ENCODE measurements around the gene GNG12.

The GNG12 gene

GRCh38 chr1:67719329-67720196 lies 113.7 kb downstream of the GNG12 start:
- in situ Hi-C loops (cut with MboI; ENCODE audit: low pct_unique_long_range_greater_than_20kb, low sequenced_read_pairs, unreplicated experiment), result no loop called here
- TF ChIP-seq CTCF (IDR thresholded peaks at IDR 0.05; ENCODE audit: extremely low read depth, insufficient read depth, missing control alignments), result no peak
- no peak for DNase-seq (ENCODE audit: low spot score)

DNA sequence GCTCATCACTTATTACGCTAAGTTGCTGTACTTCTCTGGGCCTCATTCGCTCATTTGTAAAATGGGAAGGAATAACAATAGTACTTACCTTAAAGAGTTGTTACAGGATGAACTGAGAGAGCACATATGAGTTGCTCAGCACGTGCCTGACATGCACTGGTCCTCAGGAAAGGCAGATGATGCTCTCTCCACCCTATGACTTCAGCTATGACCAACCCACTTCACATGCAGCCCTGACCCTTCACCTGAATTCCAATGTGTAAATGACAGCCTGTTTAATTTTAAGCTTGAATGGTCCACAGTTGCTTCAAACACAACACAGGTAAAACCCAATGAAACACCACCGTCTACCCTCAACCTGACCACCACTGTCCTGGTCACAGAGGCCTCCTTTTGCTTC lies 115.4 kb downstream of the GNG12 start:
- in situ Hi-C loops (cut with MboI; ENCODE audit: low pct_unique_long_range_greater_than_20kb, low sequenced_read_pairs, unreplicated experiment), result no loop called here
- DNase-seq (ENCODE audit: low spot score), result no peak
- no peak for TF ChIP-seq CTCF (IDR thresholded peaks at IDR 0.05; ENCODE audit: extremely low read depth, insufficient read depth, missing control alignments)

GRCh38 chr1:67716800-67717199 lies 116.5 kb downstream of the GNG12 start:
- DNase-seq (ENCODE audit: low spot score), result no peak
- TF ChIP-seq CTCF (IDR thresholded peaks at IDR 0.05; ENCODE audit: extremely low read depth, insufficient read depth, missing control alignments), result no peak
- in situ Hi-C loops (cut with MboI; ENCODE audit: low pct_unique_long_range_greater_than_20kb, low sequenced_read_pairs, unreplicated experiment), result no loop called here

GRCh38 chr1:67715819-67716218 lies 117.4 kb downstream of the GNG12 start:
- in situ Hi-C loops (cut with MboI; ENCODE audit: low pct_unique_long_range_greater_than_20kb, low sequenced_read_pairs, unreplicated experiment), result no loop called here
- no peak for TF ChIP-seq CTCF (IDR thresholded peaks at IDR 0.05; ENCODE audit: extremely low read depth, insufficient read depth, missing control alignments)
- DNase-seq (ENCODE audit: low spot score), result no peak

DNA sequence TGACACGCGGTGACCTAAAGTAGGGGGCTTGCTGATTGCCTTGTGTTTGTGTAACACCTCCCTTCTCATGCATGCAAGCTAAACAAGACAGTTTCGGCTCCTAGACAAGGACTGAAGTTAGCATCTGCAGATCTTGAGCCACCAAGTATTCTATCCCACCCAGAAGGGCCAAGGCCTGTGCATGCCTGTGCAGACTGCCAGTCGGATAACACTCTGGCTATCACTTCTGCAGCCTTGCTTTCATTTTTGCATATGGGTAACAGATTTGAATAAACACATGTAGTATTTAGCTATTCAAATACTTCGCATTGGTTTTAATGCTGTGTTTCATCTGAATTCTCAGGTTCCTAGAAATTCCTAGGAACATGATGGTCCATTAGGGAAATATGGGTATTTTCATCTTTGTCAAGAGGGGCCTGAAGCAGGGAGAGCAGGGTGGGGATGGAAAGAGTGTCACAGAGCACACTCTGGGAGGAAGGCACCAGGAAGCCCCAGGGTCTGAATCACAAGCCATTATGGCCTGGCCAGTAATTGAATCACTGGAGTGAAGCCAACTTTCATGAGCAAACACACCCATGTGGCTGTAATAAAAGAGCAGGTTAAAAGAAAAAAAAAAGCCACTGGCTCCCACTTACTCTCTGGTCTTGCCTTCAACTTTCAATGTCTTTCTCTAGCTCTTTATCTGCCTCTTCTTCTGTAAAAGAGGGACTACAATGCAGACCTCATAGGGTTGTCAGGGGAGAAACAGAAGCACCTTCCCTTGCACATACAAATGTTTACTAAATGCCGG lies 120.0 kb downstream of the GNG12 start:
- TF ChIP-seq CTCF (IDR thresholded peaks at IDR 0.05; ENCODE audit: extremely low read depth, insufficient read depth, missing control alignments), result no peak
- DNase-seq (ENCODE audit: low spot score), result no peak
- in situ Hi-C loops (cut with MboI; ENCODE audit: low pct_unique_long_range_greater_than_20kb, low sequenced_read_pairs, unreplicated experiment), result no loop called here

- DNase-seq (ENCODE audit: low spot score), result no peak
- TF ChIP-seq CTCF (IDR thresholded peaks at IDR 0.05; ENCODE audit: extremely low read depth, insufficient read depth, missing control alignments), result no peak
- in situ Hi-C loops (cut with MboI; ENCODE audit: low pct_unique_long_range_greater_than_20kb, low sequenced_read_pairs, unreplicated experiment), result no loop called here
These were observed 121.4 kb downstream of the GNG12 start for GRCh38 chr1:67711855-67712212.

Data from GM13977 (cell line).